HEK293T (cell line): ENCODE results near the gene MLLT10.

Source experiments
- CTBP1 ChIP-seq: fragments of 450-650 bp; IDR thresholded peaks from 2 replicates; pipeline ENCODE4 v1.6.1; 2016; ENCODE audit warnings: borderline replicate concordance
- FOXM1 ChIP-seq: fragments of 450-650 bp; IDR thresholded peaks from 2 replicates; pipeline ENCODE4 v1.6.1; 2017; ENCODE audit warnings: mild to moderate bottlenecking, borderline replicate concordance
- HDGF ChIP-seq: fragments of 450-650 bp; IDR thresholded peaks from 2 replicates; pipeline ENCODE4 v1.6.1; 2017; ENCODE audit warnings: antibody characterized with exemption, borderline replicate concordance

- TF ChIP-seq HDGF = no peak
- TF ChIP-seq FOXM1 = no peak
- no peak for TF ChIP-seq CTBP1
These were observed 192.7 kb downstream of the MLLT10 start for GRCh38 chr10:21726601-21727225.
